Retinal pigment epithelial cell (primary cell): ENCODE measurements around the gene SPOCK2.

Source experiments
- DNase-seq: peaks from one replicate; pipeline ENCODE4 v3.0.0-alpha.2; 2010; ENCODE audit warnings: low read depth
- H3K4me3 ChIP-seq: 2 replicates; pipeline ENCODE4 v1.5.1; 2011; ENCODE audit warnings: mild to moderate bottlenecking, low read length, control low read depth, moderate library complexity
- CTCF ChIP-seq: conservative IDR thresholded peaks from 2 replicates; pipeline ENCODE4 v1.5.1; 2011; ENCODE audit warnings: low read depth, low read length, control low read depth, inconsistent platforms

SPOCK2 gene

GRCh38 chr10:72056932-72057751 is 31.2 kb downstream of the SPOCK2 start:
- no peak for TF ChIP-seq CTCF
- DNase-seq = no peak
- no peak overlapping the region for H3K4me3 ChIP-seq

- no peak for TF ChIP-seq CTCF
- no peak overlapping the region for H3K4me3 ChIP-seq
- no peak for DNase-seq
Measured at GRCh38 chr10:72056113-72056512, 32.2 kb downstream of the SPOCK2 start.

- no peak for DNase-seq
- H3K4me3 ChIP-seq = no peak overlapping the region
- no peak for TF ChIP-seq CTCF
Measured at GRCh38 chr10:72053690-72054089, 34.7 kb downstream of the SPOCK2 start.

- no peak for TF ChIP-seq CTCF
- H3K4me3 ChIP-seq = no peak overlapping the region
- no peak for DNase-seq
Measured at GRCh38 chr10:72050873-72051272, 37.5 kb downstream of the SPOCK2 start.

- no peak for DNase-seq
- no peak for TF ChIP-seq CTCF
- no peak overlapping the region for H3K4me3 ChIP-seq
Measured at GRCh38 chr10:72049969-72050781, 38.2 kb downstream of the SPOCK2 start.

GRCh38 chr10:72049472-72049871 is 38.9 kb downstream of the SPOCK2 start:
- TF ChIP-seq CTCF = no peak
- H3K4me3 ChIP-seq = no peak overlapping the region
- no peak for DNase-seq
